ENCODE results near the gene PHF5A.

PHF5A gene

GRCh38 chr22:41468381-41469217, at the start of gene PHF5A, which contains the start of gene ACO2:
PHF5A (minus strand) TSS chr22:41468692; CDS start chr22:41468653, 39 bp downstream.
ACO2 (plus strand) TSS chr22:41469117; CDS start chr22:41469147, 30 bp downstream.
- DNase-seq (ENCODE audit: low spot score), result peak; percentile 99

DNA sequence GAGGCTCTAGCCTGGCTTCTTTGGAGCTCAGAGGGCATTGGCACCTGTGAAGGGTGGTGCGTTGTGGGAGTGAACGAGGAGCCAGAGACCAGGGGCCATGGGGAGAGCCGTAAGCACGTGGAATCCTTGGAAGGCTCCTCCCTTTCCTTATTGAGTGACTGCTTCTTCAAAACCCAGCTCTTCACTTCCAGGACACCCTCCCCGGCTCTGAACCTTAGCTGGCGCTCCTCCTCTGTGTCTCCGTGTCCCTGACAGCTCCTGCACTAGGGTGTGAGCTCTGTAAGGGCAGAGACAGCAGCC, 49.5 kb upstream of the PHF5A start:
- DNase-seq (ENCODE audit: low spot score), result no peak

DNA sequence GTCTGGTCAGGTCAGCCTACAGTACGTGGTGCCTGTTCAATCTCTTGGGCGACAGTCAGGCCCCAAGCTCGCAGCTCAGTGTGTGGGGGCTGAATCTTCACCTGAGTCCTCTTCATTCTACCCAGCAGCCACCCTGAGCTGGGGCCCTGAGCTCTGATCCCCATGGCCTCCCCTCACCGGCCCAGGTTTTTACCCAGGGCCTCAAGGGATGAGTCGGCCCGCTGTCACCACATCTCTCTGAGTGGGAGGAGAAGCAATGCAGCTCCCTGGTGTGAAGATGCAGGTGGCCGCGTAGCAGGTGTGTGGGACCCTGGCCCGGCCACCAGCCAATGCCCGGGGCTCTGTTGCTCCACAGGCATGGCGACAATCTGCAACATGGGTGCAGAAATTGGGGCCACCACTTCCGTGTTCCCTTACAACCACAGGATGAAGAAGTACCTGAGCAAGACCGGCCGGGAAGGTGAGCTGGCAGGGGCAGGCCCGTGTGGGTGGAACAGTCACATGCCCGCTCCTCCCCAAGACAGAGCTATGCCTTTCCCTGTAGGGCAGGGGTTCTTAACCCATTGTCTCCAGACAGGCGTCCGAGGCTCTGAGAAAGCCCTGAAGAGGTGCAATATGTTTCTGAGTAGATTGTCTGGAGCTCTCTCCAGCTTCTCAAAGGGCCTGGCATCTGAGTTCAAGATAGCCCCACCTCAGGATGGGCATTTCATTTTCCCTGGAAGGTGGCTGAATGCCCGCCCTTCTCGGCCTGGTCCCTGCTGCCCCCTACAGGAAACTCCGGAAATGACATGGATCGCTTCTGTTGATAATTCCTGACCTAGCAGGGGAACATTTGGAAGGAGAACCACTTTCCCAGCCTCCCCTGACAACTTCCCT, 48.9 kb upstream of the PHF5A start:
- peak; percentile 79 for DNase-seq (ENCODE audit: low spot score)

- DNase-seq (ENCODE audit: low spot score), result no peak
Observed at GRCh38 chr22:41516462-41516861, 48.0 kb upstream of the PHF5A start.

GRCh38 chr22:41513391-41513790, 44.9 kb upstream of the PHF5A start:
- no peak for DNase-seq (ENCODE audit: low spot score)

DNA sequence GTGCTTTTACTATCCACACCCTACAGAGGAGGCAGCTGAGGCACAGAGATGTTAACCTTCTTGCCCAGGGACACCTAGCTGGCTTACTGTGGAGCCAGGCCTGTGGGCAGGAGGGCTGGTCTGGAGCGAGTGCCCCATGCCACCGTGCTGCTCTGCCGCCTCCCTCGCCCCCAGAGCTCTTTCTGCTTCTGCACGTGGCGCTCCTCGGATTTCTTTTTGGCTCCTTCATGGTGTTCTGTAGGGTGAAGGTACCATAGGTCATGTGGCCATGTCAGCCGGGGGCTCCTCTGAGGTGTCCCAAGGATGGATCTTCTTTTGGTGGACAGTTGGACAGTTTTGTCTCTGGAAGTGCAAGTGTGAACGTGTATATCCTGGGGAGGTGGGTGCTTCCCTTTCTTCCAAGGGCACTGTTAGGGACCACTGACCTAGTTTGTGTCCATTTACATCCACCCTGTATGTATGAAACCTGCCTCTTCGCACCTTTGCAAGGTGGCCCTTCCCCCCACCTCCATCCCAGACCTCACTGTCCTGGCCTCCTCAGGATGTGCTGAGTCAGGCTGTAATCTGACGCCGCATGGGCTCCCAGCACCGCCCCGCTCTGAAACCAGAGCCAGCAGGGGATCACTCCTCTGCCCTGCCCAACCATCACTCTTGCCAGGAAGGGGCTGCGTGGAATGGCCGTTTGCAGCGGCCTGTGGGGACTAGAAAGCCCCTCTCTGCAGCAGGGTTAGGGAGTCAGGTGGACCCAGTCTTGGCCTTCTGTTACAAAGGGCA, 44.1 kb upstream of the PHF5A start:
- DNase-seq (ENCODE audit: low spot score), result peak; percentile 85

GRCh38 chr22:41511521-41511968, 43.1 kb upstream of the PHF5A start:
- no peak for DNase-seq (ENCODE audit: low spot score)

DNA sequence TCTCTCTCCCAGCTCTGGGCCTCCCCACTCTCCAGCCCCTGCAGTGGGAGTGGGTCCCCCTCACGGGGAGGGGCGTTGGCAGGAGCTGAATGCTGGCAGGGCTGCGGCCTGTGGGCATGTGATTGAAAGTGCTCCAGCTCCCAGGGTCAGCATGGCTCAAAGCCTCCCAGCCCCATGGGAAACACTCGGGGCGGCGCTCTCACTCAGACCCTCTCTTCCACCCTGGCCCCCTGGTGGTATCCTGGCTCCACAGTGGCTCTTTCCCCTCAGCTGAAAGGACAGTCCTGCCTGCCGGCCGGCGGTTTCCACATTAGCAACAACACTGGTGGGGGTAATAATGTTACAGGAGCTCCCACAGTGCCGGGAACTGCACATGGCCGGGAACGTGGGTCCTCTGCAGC, 40.3 kb upstream of the PHF5A start:
- DNase-seq (ENCODE audit: low spot score), result no peak

- DNase-seq (ENCODE audit: low spot score), result no peak
Observed at GRCh38 chr22:41507330-41508063, 39.0 kb upstream of the PHF5A start.

DNA sequence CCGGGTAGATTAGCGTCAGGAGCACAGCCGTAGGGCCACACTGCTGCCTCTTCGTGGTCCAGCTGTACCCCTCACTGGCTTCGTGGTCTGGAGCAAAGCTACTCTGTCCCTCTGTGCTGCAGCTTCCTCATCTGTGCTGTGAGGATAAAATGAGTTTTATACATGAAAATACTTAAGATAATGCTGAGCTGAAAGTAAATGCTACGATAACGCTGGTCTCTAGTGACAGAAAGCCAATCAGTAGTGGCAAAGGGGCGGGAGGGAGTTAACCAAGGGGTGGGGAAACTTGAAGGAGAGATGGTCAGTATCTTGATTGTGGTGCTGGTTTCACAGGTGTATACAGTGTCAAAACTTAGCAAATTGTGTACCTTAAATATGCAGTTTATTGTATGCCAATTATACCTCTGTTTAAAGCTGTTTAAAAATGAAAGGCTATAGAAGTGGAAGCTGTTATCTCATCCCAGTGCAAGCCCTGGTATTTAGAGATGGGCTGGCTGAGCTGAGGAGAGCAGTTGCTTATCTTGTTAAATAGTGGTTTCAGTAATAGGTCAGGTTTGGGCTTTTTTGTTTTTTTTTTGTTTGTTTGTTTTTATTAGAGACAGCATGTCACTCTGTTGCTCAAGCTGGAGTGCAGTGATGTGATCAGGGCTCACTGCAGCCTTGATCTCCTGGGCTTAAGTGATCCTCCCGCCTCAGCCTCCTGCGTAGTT, 37.2 kb upstream of the PHF5A start:
- DNase-seq (ENCODE audit: low spot score), result peak; percentile 39

DNA sequence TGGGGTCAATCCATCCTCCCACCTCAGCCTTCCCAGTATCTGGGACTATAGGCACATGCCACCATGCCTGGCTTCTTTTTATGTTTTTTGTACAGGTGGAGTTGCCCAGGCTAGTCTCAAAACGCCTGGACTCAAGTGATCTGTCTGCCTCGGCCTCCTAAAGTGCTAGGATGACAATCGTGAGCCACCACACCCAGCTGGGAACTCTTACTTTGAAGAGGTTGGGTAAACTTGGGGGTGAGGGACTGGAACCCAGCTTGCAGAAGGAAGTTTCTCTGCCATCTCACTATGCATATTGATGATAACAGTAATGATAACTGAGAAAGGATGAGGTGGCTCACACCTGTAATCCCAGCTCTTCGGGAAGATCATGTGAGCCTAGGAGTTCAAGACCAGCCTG, 36.3 kb upstream of the PHF5A start:
- peak; percentile 38 for DNase-seq (ENCODE audit: low spot score)

DNA sequence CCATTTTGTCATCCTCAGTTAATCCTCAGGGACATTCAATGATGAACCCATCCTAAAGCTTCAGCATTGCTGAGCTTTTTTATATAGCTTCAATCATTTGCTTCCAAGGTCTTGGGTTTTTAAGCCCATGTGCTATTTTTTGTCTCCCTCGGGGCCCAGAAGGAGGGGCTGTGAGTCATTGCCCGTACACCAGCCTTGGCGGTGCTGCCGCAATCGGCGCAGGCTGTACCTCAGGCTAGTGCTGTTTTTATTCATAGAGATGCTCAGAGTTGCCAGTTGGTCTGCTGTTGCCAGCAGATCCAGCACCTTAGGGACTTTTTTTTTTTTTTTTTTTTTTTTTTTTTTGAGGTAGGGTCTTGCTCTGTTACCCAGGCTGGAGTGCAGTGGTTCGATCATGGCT, 35.9 kb upstream of the PHF5A start:
- no peak for DNase-seq (ENCODE audit: low spot score)

- peak; percentile 65 for DNase-seq (ENCODE audit: low spot score)
Observed at GRCh38 chr22:41501209-41501608, 32.7 kb upstream of the PHF5A start.

DNA sequence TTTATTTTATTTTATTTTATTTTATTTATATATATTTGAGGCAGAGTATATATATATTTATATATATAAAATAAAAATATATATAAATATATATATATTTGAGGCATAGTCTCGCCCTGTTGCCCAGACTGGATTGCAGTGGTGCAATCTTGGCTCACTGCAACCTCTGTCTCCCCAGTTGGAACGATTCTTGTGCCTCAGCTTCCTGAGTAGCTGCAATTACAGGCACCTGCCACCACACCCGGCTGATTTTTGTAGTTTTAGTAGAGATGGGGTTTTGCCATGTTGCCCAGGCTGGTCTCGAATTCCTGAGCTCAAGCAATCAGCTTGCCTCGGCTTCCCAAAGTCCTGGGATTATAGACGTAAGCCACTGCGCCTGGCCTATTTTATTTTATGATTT, 31.8 kb upstream of the PHF5A start:
- DNase-seq (ENCODE audit: low spot score), result no peak

GRCh38 chr22:41499624-41500280, 31.3 kb upstream of the PHF5A start:
- DNase-seq (ENCODE audit: low spot score), result no peak

- DNase-seq (ENCODE audit: low spot score), result peak; percentile 64
Observed at GRCh38 chr22:41498303-41498835, 29.9 kb upstream of the PHF5A start.

DNA sequence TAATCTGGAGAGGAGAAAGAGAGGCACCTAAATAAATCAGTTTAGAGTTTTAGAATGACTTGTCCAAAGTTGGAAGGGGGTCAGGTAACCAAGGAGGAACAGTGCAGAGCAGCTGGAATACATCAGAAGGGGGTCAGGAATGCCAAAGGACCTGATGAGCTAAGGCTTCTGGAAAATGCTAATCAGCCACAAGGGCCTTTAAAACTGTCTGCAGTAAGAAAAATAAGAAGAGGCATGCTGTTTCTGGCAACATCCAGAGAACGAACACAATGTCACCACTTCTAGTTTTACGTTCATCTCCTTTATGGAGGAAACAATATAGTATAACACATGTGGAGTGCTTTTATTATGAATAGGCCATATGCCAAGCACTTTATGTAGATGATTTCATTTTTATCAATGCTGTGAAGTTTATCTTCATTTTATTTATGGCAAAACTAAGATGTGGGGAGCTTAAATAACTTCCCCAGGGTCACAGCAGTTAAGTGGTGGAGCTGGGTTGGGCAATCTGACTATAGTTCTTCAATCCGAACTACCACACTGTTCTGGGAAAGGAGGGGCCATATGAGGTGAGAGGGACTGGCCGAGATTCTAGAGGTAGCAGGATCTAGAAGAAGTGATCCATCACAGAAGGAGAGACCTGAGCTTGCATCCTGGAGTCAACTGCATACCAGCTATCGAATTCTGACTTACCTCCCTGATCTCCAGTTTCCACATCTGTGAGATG, 23.0 kb upstream of the PHF5A start:
- DNase-seq (ENCODE audit: low spot score), result no peak

DNA sequence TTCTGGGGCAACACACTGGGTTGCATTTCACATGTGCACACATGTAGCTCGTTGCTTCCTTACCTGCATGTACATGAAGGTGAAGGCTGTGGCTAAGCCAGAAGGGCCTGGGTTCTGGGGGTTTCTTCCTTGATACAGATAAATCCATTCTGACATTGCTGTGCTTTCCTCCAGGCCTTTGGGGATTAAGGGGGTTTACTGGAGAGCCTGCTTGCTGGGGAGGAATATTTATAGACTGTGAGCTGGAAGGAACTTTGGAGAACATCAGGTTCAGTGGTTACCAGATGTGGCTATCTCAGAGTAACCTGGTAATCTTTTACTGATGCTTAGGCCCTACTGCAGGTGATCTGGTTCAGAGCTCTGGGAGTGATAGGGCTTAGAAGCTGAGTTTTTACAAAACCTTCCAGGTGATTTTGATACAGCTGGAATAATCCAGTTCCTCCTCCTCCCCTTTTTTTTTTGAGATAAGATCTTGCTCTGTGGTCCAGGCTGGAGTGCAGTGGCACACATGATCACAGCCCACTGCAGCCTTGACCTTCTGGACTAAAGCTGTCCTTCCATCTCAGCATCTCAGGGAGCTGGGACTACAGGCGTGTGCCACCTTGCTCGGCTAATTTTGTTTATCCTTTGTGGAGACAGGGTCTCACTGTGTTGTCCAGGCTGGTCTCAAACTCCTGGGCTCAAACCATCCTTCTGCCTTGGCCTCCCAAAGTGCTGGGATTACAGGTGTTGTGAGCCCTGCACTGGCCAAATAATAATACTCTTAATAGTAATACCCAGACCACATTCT, 20.3 kb upstream of the PHF5A start:
- DNase-seq (ENCODE audit: low spot score), result no peak

- no peak for DNase-seq (ENCODE audit: low spot score)
Observed at GRCh38 chr22:41488076-41488475, 19.6 kb upstream of the PHF5A start.

All from hematopoietic multipotent progenitor cell treated with erythropoietin and hydrocortisone succinate and interleukin-3 and kit ligand, for 17 days (in vitro differentiated cells).